ENCODE results near the gene SLC25A2.

Gene SLC25A2

GRCh38 chr5:141313711-141314110 lies 9.9 kb upstream of the SLC25A2 start:
- DNase-seq: no peak

DNA sequence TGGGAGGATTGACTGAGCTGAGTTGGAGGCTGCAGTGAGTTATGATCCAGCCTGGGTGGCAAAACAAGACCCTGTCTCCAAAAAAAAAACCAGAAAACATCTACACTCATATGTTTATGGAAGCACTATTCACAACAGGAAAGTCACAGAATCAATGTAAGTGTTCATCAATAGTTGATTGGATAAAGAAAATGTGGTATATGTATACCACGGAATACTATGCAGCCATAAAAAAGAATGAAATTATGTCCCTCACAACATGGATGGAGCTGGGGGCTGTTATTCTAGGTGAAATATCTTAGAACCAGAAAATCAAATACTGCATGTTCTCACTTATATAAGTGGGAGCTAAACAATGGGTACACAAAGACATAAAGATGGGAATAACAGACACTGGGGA lies 2.8 kb upstream of the SLC25A2 start:
- DNase-seq: no peak

- DNase-seq: no peak
Measured at GRCh38 chr5:141298376-141298775, 5.5 kb downstream of the SLC25A2 start.

DNA sequence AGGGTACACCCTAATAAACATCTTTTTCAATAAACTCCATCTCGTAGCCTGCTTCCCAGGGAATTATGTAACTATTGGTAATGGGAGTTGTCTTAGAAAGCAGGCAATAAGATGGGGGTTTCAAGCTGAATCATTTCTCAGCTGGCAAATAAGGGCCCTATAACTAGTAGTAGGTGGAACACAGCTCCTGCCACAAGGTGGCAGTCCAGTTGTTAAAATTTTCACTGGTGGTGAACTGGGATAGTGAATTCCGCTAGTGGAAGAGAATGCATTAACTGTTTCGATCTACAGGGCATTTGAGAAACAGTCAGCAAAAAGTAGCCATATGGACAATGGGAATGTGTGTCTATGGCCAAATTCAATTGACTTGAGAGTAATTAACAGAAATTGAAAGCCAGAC lies 30.9 kb downstream of the SLC25A2 start:
- DNase-seq: no peak

- no peak for DNase-seq
Measured at GRCh38 chr5:141269195-141269594, 34.7 kb downstream of the SLC25A2 start.

DNA sequence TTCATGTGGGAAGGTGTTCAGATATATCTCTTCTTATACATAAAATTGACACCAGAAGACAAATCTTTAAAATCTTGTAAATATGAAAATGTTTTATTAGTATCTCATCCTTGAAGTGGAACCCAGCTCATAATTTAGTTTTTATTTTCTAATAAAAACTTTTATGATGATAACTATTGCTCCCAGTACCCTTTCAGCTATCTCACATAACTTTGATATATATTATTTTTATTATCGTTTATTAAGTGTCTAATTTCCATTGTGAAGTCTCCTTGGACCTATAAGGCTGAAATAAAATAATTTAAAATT lies 42.7 kb downstream of the SLC25A2 start:
- DNase-seq: no peak

DNA sequence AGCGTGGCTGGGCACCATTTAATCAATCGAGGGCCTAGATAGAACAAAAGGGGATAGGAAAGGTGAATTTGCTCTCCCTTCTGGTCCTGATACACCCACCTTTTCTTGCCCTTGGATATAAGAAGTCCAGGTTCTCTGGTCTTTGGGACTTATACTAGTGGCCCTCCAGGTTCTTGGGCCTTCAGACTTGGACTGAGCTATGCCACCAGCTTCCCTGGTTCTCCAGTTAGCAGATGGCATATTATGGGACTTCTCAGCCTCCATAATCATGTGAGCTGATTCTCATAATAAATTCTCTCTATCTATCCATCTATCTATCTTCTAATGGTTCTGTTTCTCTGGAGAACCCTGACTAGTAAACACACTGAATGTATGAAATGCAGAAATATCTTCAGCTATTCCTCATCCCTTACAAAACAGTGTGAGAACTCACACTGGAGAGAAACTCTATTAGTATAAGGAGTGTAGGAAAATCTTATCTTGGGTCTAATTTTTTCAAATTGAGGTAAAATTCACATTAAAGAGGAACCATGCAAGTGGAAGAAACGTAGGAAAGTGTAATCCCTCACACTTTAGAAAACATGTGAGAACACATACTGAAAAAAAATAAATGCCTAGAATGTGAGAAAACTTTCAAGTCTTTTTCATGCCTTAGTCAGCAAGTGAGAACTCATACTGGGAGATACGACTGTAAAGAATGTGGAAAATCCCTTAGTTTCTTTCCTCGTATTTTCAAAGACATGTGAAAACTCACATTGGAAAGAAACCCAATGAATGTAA lies 43.2 kb downstream of the SLC25A2 start:
- no peak for DNase-seq

GRCh38 chr5:141258948-141259347 lies 44.9 kb downstream of the SLC25A2 start:
- no peak for DNase-seq

- no peak for DNase-seq
Measured at GRCh38 chr5:141258464-141258863, 45.4 kb downstream of the SLC25A2 start.
